Breast epithelium (tissue), 3 donors: Measurements from ENCODE around the gene COL5A1.

Experiments used
- CTCF ChIP-seq, 3 donors: fragments of 450-650 bp; IDR thresholded peaks; one replicate each; pipeline ENCODE4 v1.5.1; 2016 to 2017; ENCODE audit warnings: antibody characterized with exemption in 3 of 3, mild to moderate bottlenecking in 3 of 3, moderate library complexity in 3 of 3
- POLR2A ChIP-seq: fragments of 450-650 bp; IDR thresholded peaks from one replicate; pipeline ENCODE4 v1.6.1; 2016; ENCODE audit warnings: antibody characterized with exemption, mild to moderate bottlenecking, moderate library complexity
- POLR2AphosphoS5 ChIP-seq, 3 donors: sonication (generic); formaldehyde crosslinking; IDR thresholded peaks; one replicate each; pipeline ENCODE4 v1.6.1; 2017; ENCODE audit warnings: antibody characterized with exemption in 3 of 3

- no peak for TF ChIP-seq CTCF (IDR thresholded peaks at IDR 0.05)
- TF ChIP-seq POLR2A: no peak
- TF ChIP-seq POLR2AphosphoS5 (IDR thresholded peaks at IDR 0.05): no peak
Observed at GRCh38 chr9:134868751-134869553, 227.3 kb downstream of the COL5A1 start.
